Left cardiac atrium (tissue), 4 donors: ENCODE results near the gene TNFAIP8. TPM values are rescaled to one million over a fixed set of nuclear protein-coding genes. Genes with fewer than 3 reads are reported as not detected.

Source experiments
- ATAC-seq, 2 donors: fragments of 200-7000 bp; cut with Tn5 transposase; one replicate each; pipeline ENCODE4 v1.9.1; 2020; ENCODE audit warnings: mild to moderate bottlenecking in 2 of 2, moderate library complexity in 2 of 2
- DNase-seq: peaks from one replicate; pipeline ENCODE4 v3.0.0-alpha.2; 2020
- intact Hi-C, 2 donors: fragments of 100-400 bp; cut with DNase I; formaldehyde crosslinking; loops; one replicate each; pipeline versions ENCODE4 v1.14.1 to v1.15.1; 2022 to 2023
- total RNA-seq, 2 donors: library from RNA; stranded (reverse); fragmentation: NEBNext Ultra II Directional; extraction: Animal tissue kit (Norgen Biotek cat#: 25700); gene quantifications; one replicate each; pipeline ENCODE4 v1.2.1, GENCODE V29; 2021
- donor health status: DM: no; HTN: yes; CAD: no.
- donor health status: DM: no; HTN: yes; CAD: no; lungs with severe emphysema.
- donor health status: DM: yes; HTN: yes; CAD: no.
- donor health status: Dilated cardiomyopathy.

Gene TNFAIP8
- total RNA-seq, 2 donors from 2014 or later, result 4.7 to 8.6 TPM

GRCh38 chr5:119324842-119325241, 31.0 kb upstream of the TNFAIP8 start:
- intact Hi-C loops, result no loop called here
- ATAC-seq, result no peak
- DNase-seq, result no peak

- intact Hi-C loops, result no loop called here
- ATAC-seq (no peak), DNase-seq (no peak)
These were observed 28.8 kb upstream of the TNFAIP8 start for GRCh38 chr5:119327018-119327417.

GRCh38 chr5:119328753-119329602, 26.8 kb upstream of the TNFAIP8 start:
- intact Hi-C loops, result no loop called here
- peak in 1 of 2 donors; percentile 17 for ATAC-seq
- DNase-seq, result no peak

- ATAC-seq, result no peak
- DNase-seq, result no peak
- intact Hi-C loops, result loop anchor here in 1 of 2 donors (10.0 kb wide), 1 partner anchor 65 kb away; no protein-coding TSS in a partner anchor
These were observed 26.2 kb upstream of the TNFAIP8 start for GRCh38 chr5:119329666-119330065.

GRCh38 chr5:119330367-119331183, 25.2 kb upstream of the TNFAIP8 start:
- DNase-seq (no peak), ATAC-seq (peak in 1 of 2 donors; percentile 14)
- intact Hi-C loops, result loop anchor here in 1 of 2 donors (10.0 kb wide), 1 partner anchor 66 kb away; no protein-coding TSS in a partner anchor

- DNase-seq (no peak), ATAC-seq (no peak)
- intact Hi-C loops, result loop anchor here in 1 of 2 donors (10.0 kb wide), 1 partner anchor 67 kb away; no protein-coding TSS in a partner anchor
These were observed 24.2 kb upstream of the TNFAIP8 start for GRCh38 chr5:119331566-119332095.

GRCh38 chr5:119332208-119332607, 23.6 kb upstream of the TNFAIP8 start:
- intact Hi-C loops, result loop anchor here in 1 of 2 donors (10.0 kb wide), 1 partner anchor 67 kb away; no protein-coding TSS in a partner anchor
- no peak for ATAC-seq

GRCh38 chr5:119332978-119333401, 22.8 kb upstream of the TNFAIP8 start:
- DNase-seq (no peak), ATAC-seq (no peak)
- intact Hi-C loops, result loop anchor here in 1 of 2 donors (10.0 kb wide), 1 partner anchor 68 kb away; no protein-coding TSS in a partner anchor

More at GRCh38 chr5:119332208-119332607, 23.6 kb upstream of the TNFAIP8 start:
- DNase-seq, result no peak

- ATAC-seq, result no peak
- no peak for DNase-seq
- intact Hi-C loops, result loop anchor here in 1 of 2 donors (10.0 kb wide), 1 partner anchor 69 kb away; no protein-coding TSS in a partner anchor
These were observed 22.4 kb upstream of the TNFAIP8 start for GRCh38 chr5:119333421-119333851.

- intact Hi-C loops, result loop anchor here in 1 of 2 donors (5.0 to 10.0 kb wide), 2 partner anchors 70 to 348 kb away; partner anchors contain the start of gene DTWD2
- ATAC-seq, result no peak
- no peak for DNase-seq
These were observed 20.6 kb upstream of the TNFAIP8 start for GRCh38 chr5:119335261-119335677.

GRCh38 chr5:119336262-119336661, 19.6 kb upstream of the TNFAIP8 start:
- intact Hi-C loops, result loop anchor here in 1 of 2 donors (5.0 to 10.0 kb wide), 2 partner anchors 71 to 349 kb away; partner anchors contain the start of gene DTWD2
- no peak for DNase-seq
- no peak for ATAC-seq

GRCh38 chr5:119336845-119337580, 18.8 kb upstream of the TNFAIP8 start:
- intact Hi-C loops, result loop anchor here in 1 of 2 donors (5.0 to 10.0 kb wide), 2 partner anchors 72 to 350 kb away; partner anchors contain the start of gene DTWD2
- ATAC-seq, result no peak
- DNase-seq, result no peak

GRCh38 chr5:119338326-119338946, 17.4 kb upstream of the TNFAIP8 start:
- intact Hi-C loops, result loop anchor here in 1 of 2 donors (5.0 to 10.0 kb wide), 2 partner anchors 74 to 351 kb away; partner anchors contain the start of gene DTWD2
- DNase-seq, result no peak
- no peak for ATAC-seq

- no peak for DNase-seq
- ATAC-seq, result no peak
- intact Hi-C loops, result loop anchor here in 1 of 2 donors (5.0 to 10.0 kb wide), 2 partner anchors 75 to 352 kb away; partner anchors contain the start of gene DTWD2
These were observed 16.5 kb upstream of the TNFAIP8 start for GRCh38 chr5:119339344-119339743.

- no peak for ATAC-seq
- no peak for DNase-seq
- intact Hi-C loops, result loop anchor here in 1 of 2 donors (5.0 to 10.0 kb wide), 2 partner anchors 75 to 353 kb away; partner anchors contain the start of gene DTWD2
These were observed 15.9 kb upstream of the TNFAIP8 start for GRCh38 chr5:119339965-119340364.

- ATAC-seq (peak in 1 of 2 donors; percentile 56), DNase-seq (no peak)
- intact Hi-C loops, result no loop called here
These were observed 15.1 kb upstream of the TNFAIP8 start for GRCh38 chr5:119340597-119341218.
